Measurements from ENCODE around the gene MYOZ3.
A peak's percentile ranks its signal among the peaks of the same experiment; 100 is the strongest.

Gene MYOZ3

DNA sequence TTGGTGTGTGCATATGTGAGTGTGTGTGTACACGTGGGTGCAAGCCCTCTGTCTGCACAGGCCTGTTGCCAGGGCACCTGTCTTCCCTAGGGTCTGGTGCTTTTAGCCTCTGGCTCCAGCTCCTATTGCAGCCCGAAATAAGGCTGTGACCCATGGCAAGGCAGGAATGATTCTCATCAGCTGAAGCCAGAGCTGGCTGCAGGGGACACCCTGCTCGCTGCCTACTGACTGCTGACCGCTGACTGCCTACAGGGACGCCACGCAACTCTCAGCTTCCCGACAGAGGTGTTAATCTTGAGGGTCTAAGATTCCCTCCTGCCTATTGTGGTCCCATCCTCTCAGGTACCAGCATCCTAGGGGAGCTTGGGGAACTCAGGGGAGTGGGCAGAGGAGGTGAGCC, at the start of gene MYOZ3:
MYOZ3 (plus strand) TSS at position 166 of the 400 bp plus-strand sequence. CDS start 1,691 bp downstream, outside the sequence.
- no peak for DNase-seq (ENCODE audit: low read depth)
- TF ChIP-seq CTCF (IDR thresholded peaks at IDR 0.05; ENCODE audit: low read depth, low read length, missing control alignments): no peak

GRCh38 chr5:150612405-150612804, 48.6 kb upstream of the MYOZ3 start:
- TF ChIP-seq CTCF (IDR thresholded peaks at IDR 0.05; ENCODE audit: low read depth, low read length, missing control alignments): no peak
- DNase-seq (ENCODE audit: low read depth): no peak

More for the DNA sequence above, at the start of gene MYOZ3:
- no peak within 1 kb of the TSS for H3K4me3 ChIP-seq (ENCODE audit: low read depth, low read length)

GRCh38 chr5:150612905-150613670, 48.0 kb upstream of the MYOZ3 start:
- H3K4me3 ChIP-seq (ENCODE audit: low read depth, low read length): no peak overlapping the region
- no peak for DNase-seq (ENCODE audit: low read depth)
- TF ChIP-seq CTCF (IDR thresholded peaks at IDR 0.05; ENCODE audit: low read depth, low read length, missing control alignments): no peak

More at GRCh38 chr5:150612405-150612804, 48.6 kb upstream of the MYOZ3 start:
- no peak overlapping the region for H3K4me3 ChIP-seq (ENCODE audit: low read depth, low read length)

DNA sequence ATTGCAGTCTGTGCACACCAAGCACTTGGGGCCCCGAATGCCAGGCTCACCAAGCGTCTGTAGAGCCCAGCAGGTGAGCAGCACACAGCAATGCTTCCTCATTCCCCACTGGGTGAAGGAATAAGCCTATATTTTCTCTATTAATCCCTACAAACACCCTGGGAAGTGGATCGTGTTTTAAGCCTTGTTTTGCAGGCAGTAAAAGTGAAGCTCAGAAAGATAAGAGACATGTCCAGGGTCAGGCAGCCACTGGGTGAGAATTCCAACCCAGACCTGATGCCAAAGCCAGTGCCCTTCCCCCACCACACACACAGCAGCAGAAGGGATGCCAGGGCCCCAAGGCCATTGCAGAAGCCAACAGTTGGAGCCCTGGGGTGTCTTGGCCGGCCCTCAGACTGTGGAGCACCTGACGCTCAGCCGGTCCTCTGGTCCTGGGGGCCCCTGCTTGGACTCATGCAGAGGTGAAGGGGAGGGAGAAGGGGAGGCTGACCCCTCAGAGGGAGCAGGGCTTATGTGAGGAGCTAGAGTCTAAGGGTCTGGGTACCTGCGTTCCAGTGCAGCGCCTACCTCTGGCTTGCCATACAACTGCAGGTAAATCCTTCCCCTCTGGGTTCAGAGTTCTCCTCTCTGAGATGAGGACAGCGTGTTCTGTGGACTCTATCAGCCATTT, 46.9 kb upstream of the MYOZ3 start:
- DNase-seq (ENCODE audit: low read depth): no peak
- H3K4me3 ChIP-seq (ENCODE audit: low read depth, low read length): no peak overlapping the region
- TF ChIP-seq CTCF (IDR thresholded peaks at IDR 0.05; ENCODE audit: low read depth, low read length, missing control alignments): peak; percentile 22

- no peak for DNase-seq (ENCODE audit: low read depth)
- H3K4me3 ChIP-seq (ENCODE audit: low read depth, low read length): no peak overlapping the region
- TF ChIP-seq CTCF (IDR thresholded peaks at IDR 0.05; ENCODE audit: low read depth, low read length, missing control alignments): no peak
Measured at GRCh38 chr5:150614661-150615060, 46.4 kb upstream of the MYOZ3 start.

GRCh38 chr5:150615141-150615699, 45.8 kb upstream of the MYOZ3 start:
- no peak overlapping the region for H3K4me3 ChIP-seq (ENCODE audit: low read depth, low read length)
- no peak for DNase-seq (ENCODE audit: low read depth)
- no peak for TF ChIP-seq CTCF (IDR thresholded peaks at IDR 0.05; ENCODE audit: low read depth, low read length, missing control alignments)
